ENCODE results near the gene SNAPC3. TPM values are rescaled to one million over a fixed set of nuclear protein-coding genes. Genes with fewer than 3 reads are reported as not detected.
"Not testable (repeated sequence)": the region's sequence is repeated elsewhere in the genome, so short reads cannot be mapped to it uniquely, and the experiment has no call there.

Gene SNAPC3
- total RNA-seq, 2 experiments from 2014 or later = 54.2 to 57.2 TPM

DNA sequence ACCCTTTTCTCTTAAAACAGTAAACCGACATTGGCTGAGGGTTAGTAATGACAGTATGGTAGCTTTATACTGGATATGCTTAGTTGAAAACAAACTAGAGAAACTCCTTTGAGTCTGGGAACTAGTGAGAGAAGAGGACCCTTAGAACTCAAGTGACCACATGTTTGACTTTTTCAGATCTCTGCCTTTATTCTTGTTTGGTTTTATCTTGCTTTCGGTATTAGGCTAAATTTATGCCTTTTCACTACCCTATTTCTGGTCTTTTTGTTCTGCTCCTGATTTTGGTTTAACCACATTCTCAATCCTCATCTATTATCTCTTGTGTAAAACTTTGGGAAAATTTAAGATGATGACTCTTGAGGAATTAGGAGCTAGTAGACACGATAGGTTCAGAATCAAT lies 11.0 kb downstream of the SNAPC3 start:
- no TSS peak for BruUV-seq (replicated peaks)
- no peak for DNase-seq (ENCODE audit: low spot score)
- Histone ChIP-seq H3K9me3 (ENCODE audit: low read length) (0 out of 2 replicates have a peak, but pooled peaks cover 1% of the 10 kb centered on the region), H2AFZ (ENCODE audit: low read length) (no peak overlapping the region), H3K27ac (ENCODE audit: low read depth, low read length, poor library complexity, severe bottlenecking) (no peak overlapping the region), H3K4me2 (ENCODE audit: low read length) (no peak overlapping the region), H3K4me3 (ENCODE audit: low read depth, low read length, poor library complexity, severe bottlenecking) (no peak overlapping the region), H3K36me3 (ENCODE audit: insufficient read depth, low read length) (peaks cover 95% of the 10 kb centered on the region), H3K4me1 (ENCODE audit: insufficient read depth, low read length, poor library complexity, severe bottlenecking) (peaks cover 4% of the 10 kb centered on the region), H3K79me2 (ENCODE audit: insufficient read depth, low read depth, low read length) (peaks cover 64% of the 10 kb centered on the region), H4K20me1 (ENCODE audit: insufficient read depth, low read length) (no peaks in the 10 kb centered on the region; the same call in 1 of the 2 replicates), H3K9me2 (ENCODE audit: insufficient read depth, low read length) (no peaks in the 10 kb centered on the region)
- ChIA-PET POLR2A (interaction anchor here (0.7 kb wide), 1 partner anchor 189 kb away, joined by 3 read pairs; no protein-coding TSS in a partner anchor), CTCF (ENCODE audit: unreplicated experiment) (no interaction called here)
- intact Hi-C loops (cut with micrococcal nuclease; ENCODE audit: unreplicated experiment) = no loop called here
- TF ChIP-seq, protein P1, sequence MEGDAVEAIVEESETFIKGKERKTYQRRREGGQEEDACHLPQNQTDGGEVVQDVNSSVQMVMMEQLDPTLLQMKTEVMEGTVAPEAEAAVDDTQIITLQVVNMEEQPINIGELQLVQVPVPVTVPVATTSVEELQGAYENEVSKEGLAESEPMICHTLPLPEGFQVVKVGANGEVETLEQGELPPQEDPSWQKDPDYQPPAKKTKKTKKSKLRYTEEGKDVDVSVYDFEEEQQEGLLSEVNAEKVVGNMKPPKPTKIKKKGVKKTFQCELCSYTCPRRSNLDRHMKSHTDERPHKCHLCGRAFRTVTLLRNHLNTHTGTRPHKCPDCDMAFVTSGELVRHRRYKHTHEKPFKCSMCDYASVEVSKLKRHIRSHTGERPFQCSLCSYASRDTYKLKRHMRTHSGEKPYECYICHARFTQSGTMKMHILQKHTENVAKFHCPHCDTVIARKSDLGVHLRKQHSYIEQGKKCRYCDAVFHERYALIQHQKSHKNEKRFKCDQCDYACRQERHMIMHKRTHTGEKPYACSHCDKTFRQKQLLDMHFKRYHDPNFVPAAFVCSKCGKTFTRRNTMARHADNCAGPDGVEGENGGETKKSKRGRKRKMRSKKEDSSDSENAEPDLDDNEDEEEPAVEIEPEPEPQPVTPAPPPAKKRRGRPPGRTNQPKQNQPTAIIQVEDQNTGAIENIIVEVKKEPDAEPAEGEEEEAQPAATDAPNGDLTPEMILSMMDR (conservative IDR thresholded peaks at IDR 0.05; ENCODE audit: low read length) = no peak
- no peak for TF ChIP-seq EZH2phosphoT487 (IDR thresholded peaks at IDR 0.05; ENCODE audit: borderline replicate concordance, low read depth, low read length)

DNA sequence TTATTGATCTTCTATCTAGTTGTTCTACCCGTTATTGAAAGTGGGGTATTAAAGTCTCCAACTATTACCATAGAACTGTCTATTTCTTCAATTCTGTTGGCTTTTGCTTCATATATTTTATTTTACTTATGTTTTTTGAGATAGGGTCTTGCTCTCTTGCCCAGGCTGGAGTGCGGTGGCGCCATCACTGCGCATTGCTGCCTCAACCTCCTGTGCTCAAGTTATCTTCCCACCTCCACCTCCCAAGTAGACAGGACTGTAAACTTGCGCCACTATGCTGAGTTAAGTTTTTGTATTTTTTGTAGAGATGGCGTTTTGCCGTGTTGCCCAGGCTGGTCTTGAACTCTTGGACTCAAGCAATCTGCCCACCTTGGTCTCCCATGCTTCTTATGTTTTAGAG lies 16.2 kb downstream of the SNAPC3 start:
- TSS peak; percentile 27 for BruUV-seq (replicated peaks)
- POLR2A ChIA-PET = interaction anchor here (0.7 kb wide), 1 partner anchor 97 kb away, joined by 3 read pairs; no protein-coding TSS in a partner anchor
- intact Hi-C loops (cut with micrococcal nuclease; ENCODE audit: unreplicated experiment) = no loop called here
- Histone ChIP-seq H3K4me1 (ENCODE audit: insufficient read depth, low read length, poor library complexity, severe bottlenecking) (no peaks in the 10 kb centered on the region), H3K9me2 (ENCODE audit: insufficient read depth, low read length) (no peaks in the 10 kb centered on the region), H3K79me2 (ENCODE audit: insufficient read depth, low read depth, low read length) (peaks cover 37% of the 10 kb centered on the region), H3K27ac (ENCODE audit: low read depth, low read length, poor library complexity, severe bottlenecking) (no peak overlapping the region), H4K20me1 (ENCODE audit: insufficient read depth, low read length) (no peaks in the 10 kb centered on the region), H3K4me2 (ENCODE audit: low read length) (no peak overlapping the region), H3K9me3 (ENCODE audit: low read length) (peaks cover 15% of the 10 kb centered on the region), H3K4me3 (ENCODE audit: low read depth, low read length, poor library complexity, severe bottlenecking) (no peak overlapping the region), H2AFZ (ENCODE audit: low read length) (no peak overlapping the region), H3K36me3 (ENCODE audit: insufficient read depth, low read length) (peaks cover 92% of the 10 kb centered on the region)
- CTCF ChIA-PET (ENCODE audit: unreplicated experiment) = no interaction called here
- no peak for TF ChIP-seq EZH2phosphoT487 (IDR thresholded peaks at IDR 0.05; ENCODE audit: borderline replicate concordance, low read depth, low read length)
- TF ChIP-seq, protein P1 (conservative IDR thresholded peaks at IDR 0.05; ENCODE audit: low read length) = no peak
- no peak for DNase-seq (ENCODE audit: low spot score)

DNA sequence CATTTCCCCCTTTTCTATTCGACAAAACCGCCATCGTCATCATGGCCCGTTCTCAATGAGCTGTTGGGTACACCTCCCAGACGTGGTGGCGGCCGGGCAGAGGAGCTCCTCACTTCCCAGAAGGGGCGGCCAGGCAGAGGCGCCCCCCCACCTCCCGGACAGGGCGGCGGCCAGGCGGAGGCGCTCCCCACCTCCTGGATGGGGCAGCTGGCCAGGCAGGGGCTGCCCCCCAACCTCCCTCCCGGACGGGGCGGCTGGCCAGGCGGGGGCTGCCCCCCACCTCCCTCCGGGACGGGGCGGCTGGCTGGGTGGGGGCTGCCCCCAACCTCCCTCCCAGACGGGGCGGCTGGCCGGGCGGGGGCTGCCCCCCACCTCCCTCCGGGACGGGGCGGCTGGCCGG lies 19.2 kb downstream of the SNAPC3 start:
- peaks cover 94% of the 10 kb centered on the region for H3K36me3 ChIP-seq (ENCODE audit: insufficient read depth, low read length)
- BruUV-seq (replicated peaks); CTCF ChIA-PET (ENCODE audit: unreplicated experiment): not testable (repeated sequence)

DNA sequence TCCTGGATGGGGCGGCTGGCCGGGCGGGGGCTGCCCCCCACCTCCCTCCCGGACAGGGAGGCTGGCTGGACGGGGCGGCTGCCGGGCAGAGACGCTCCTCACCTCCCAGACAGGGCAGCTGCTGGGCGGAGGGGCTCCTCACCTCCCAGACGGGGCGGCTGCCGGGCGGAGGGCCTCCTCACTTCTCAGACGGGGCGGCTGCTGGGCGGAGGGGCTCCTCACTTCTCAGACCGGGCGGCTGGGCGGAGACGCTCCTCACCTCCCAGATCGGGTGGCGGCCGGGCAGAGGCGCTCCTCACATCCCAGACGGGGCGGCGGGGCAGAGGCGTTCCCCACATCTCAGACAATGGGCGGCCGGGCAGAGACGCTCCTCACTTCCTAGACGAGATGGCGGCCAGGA lies 19.6 kb downstream of the SNAPC3 start:
- H3K4me2 ChIP-seq (ENCODE audit: low read length); H3K4me3 ChIP-seq (ENCODE audit: low read depth, low read length, poor library complexity, severe bottlenecking); CTCF ChIA-PET (ENCODE audit: unreplicated experiment); DNase-seq (ENCODE audit: low spot score); H3K4me1 ChIP-seq (ENCODE audit: insufficient read depth, low read length, poor library complexity, severe bottlenecking); POLR2A ChIA-PET; BruUV-seq (replicated peaks); H3K9me2 ChIP-seq (ENCODE audit: insufficient read depth, low read length); H3K27ac ChIP-seq (ENCODE audit: low read depth, low read length, poor library complexity, severe bottlenecking); intact Hi-C loops (cut with micrococcal nuclease; ENCODE audit: unreplicated experiment); H2AFZ ChIP-seq (ENCODE audit: low read length); H4K20me1 ChIP-seq (ENCODE audit: insufficient read depth, low read length): not testable (repeated sequence)
- H3K9me3 ChIP-seq (ENCODE audit: low read length) = peaks cover 15% of the 10 kb centered on the region
- peaks cover 94% of the 10 kb centered on the region for H3K36me3 ChIP-seq (ENCODE audit: insufficient read depth, low read length)
- peaks cover 31% of the 10 kb centered on the region for H3K79me2 ChIP-seq (ENCODE audit: insufficient read depth, low read depth, low read length)

More for the DNA sequence above, 19.2 kb downstream of the SNAPC3 start:
- H3K27ac ChIP-seq (ENCODE audit: low read depth, low read length, poor library complexity, severe bottlenecking); H2AFZ ChIP-seq (ENCODE audit: low read length); DNase-seq (ENCODE audit: low spot score); H3K4me3 ChIP-seq (ENCODE audit: low read depth, low read length, poor library complexity, severe bottlenecking); H4K20me1 ChIP-seq (ENCODE audit: insufficient read depth, low read length); intact Hi-C loops (cut with micrococcal nuclease; ENCODE audit: unreplicated experiment); H3K9me2 ChIP-seq (ENCODE audit: insufficient read depth, low read length); H3K4me1 ChIP-seq (ENCODE audit: insufficient read depth, low read length, poor library complexity, severe bottlenecking); H3K4me2 ChIP-seq (ENCODE audit: low read length); POLR2A ChIA-PET: not testable (repeated sequence)
- Histone ChIP-seq H3K9me3 (ENCODE audit: low read length) (peaks cover 15% of the 10 kb centered on the region), H3K79me2 (ENCODE audit: insufficient read depth, low read depth, low read length) (peaks cover 31% of the 10 kb centered on the region)

All from OCI-LY7 (cell line).